NCI-H748 (cell line): Measurements from ENCODE around the gene NNMT.
A peak's percentile ranks its signal among the peaks of the same experiment; 100 is the strongest.

Source experiments
- DNase-seq: peaks from one replicate; lab custom pipeline; 2025; ENCODE audit not compliant: unreplicated experiment; lab: John Stamatoyannopoulos, UW

NNMT gene

DNA sequence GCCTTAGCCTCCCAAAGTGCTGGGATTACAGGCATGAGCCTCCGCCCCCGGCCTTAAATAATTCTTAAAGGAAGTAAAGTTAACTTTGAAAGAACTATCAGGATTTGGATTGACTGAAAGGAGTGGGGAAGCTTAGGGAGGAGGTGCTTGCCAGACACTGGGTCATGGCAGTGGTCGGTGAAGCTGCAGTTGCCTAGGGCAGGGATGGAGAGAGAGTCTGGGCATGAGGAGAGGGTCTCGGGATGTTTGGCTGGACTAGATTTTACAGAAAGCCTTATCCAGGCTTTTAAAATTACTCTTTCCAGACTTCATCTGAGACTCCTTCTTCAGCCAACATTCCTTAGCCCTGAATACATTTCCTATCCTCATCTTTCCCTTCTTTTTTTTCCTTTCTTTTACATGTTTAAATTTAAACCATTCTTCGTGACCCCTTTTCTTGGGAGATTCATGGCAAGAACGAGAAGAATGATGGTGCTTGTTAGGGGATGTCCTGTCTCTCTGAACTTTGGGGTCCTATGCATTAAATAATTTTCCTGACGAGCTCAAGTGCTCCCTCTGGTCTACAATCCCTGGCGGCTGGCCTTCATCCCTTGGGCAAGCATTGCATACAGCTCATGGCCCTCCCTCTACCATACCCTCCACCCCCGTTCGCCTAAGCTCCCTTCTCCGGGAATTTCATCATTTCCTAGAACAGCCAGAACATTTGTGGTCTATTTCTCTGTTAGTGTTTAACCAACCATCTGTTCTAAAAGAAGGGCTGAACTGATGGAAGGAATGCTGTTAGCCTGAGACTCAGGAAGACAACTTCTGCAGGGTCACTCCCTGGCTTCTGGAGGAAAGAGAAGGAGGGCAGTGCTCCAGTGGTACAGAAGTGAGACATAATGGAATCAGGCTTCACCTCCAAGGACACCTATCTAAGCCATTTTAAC lies at the start of gene NNMT:
NNMT (plus strand) TSS at position 724 of the 929 bp plus-strand sequence; CDS start at position 882, 158 bp downstream.
- no peak for DNase-seq

- DNase-seq: no peak
Observed at GRCh38 chr11:114247070-114247789, 49.0 kb upstream of the NNMT start.

DNA sequence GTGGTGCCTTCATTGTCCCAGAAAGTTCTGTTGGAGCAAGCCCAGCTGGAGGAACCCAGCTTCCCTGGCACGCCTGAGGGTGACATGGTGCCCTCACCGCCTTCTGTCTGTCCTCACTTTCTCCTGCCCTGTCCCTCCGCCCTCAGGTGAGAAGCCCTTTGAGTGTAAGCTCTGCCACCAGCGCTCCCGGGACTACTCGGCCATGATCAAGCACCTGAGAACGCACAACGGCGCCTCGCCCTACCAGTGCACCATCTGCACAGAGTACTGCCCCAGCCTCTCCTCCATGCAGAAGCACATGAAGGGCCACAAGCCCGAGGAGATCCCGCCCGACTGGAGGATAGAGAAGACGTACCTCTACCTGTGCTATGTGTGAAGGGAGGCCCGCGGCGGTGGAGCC lies 46.0 kb upstream of the NNMT start:
- no peak for DNase-seq

DNA sequence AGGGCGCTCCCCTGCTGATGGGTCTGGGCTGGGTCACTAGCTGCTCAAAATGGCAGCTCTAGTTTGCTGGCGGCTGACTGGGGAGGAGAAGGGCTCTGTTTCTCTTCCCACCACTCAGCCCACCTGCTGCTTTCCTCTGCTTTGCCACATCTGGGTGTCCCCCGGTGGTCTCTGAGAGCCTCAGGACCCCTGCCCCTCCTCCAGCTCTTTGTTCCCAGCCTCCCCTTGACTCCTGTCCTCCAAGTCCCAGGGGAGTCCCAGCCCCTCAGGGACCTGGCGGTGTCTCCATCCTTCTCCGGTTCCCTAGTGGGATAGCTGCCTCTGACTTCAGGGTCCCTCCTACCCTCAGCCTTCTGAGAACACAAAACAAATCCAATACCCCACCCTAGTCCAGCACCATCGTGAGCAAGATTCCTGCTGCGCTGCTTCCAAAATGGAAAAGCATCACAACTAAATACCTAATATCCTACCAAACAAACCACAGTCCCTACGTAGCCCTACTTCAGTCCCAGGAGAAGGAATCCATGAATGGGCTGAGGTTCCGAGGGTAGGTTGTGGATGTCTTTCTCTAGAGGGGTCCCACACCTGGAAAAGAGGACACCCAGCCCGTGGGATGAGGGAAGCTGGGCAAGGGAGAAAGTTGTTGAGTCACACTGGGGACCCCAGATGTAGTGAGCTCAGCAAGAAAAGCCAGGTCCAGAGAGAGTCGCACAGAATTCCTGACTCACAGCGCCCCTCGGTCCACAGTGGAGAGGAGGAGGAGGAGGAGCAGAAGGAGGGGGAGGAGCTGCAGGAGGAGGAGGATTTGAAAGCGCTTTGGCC lies 45.0 kb upstream of the NNMT start:
- DNase-seq: no peak

- DNase-seq: no peak
Observed at GRCh38 chr11:114251815-114252337, 44.3 kb upstream of the NNMT start.

DNA sequence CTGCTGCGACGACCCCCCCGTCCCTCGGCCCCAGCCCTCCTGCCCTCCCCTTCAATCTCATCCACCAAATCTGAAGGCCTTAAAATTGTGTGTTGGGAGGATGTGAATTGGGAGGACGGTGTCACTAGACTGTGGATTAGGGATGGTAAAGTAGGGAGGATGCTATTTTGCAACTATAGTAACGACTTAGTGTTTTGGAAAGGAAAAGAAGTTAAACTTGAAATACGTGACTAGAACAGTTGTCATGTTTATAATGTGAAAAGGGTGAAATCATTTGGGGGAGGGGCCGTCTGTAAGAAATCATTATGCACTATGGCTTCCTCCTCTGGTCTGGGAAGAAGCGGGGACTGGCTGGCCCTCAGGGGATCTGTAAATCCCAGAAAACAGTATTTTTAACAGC lies 43.4 kb upstream of the NNMT start:
- no peak for DNase-seq

- no peak for DNase-seq
Observed at GRCh38 chr11:114253771-114254170, 42.4 kb upstream of the NNMT start.

- no peak for DNase-seq
Observed at GRCh38 chr11:114254571-114255146, 41.5 kb upstream of the NNMT start.

DNA sequence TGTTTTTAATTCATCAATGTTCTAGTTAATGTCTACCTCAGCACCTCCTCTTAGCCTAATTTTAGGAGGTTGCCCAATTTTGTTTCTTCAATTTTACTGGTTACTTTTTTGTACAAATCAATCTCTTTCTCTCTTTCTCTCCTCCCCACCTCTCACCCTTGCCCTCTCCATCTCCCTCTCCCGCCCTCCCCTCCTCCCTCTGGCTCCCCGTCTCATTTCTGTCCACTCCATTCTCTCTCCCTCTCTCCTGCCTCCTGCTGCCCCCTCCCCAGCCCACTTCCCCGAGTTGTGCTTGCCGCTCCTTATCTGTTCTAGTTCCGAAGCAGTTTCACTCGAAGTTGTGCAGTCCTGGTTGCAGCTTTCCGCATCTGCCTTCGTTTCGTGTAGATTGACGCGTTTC lies 40.9 kb upstream of the NNMT start:
- no peak for DNase-seq

GRCh38 chr11:114256176-114256966 lies 39.8 kb upstream of the NNMT start:
- no peak for DNase-seq

- DNase-seq: no peak
Observed at GRCh38 chr11:114256967-114257286, 39.3 kb upstream of the NNMT start.

DNA sequence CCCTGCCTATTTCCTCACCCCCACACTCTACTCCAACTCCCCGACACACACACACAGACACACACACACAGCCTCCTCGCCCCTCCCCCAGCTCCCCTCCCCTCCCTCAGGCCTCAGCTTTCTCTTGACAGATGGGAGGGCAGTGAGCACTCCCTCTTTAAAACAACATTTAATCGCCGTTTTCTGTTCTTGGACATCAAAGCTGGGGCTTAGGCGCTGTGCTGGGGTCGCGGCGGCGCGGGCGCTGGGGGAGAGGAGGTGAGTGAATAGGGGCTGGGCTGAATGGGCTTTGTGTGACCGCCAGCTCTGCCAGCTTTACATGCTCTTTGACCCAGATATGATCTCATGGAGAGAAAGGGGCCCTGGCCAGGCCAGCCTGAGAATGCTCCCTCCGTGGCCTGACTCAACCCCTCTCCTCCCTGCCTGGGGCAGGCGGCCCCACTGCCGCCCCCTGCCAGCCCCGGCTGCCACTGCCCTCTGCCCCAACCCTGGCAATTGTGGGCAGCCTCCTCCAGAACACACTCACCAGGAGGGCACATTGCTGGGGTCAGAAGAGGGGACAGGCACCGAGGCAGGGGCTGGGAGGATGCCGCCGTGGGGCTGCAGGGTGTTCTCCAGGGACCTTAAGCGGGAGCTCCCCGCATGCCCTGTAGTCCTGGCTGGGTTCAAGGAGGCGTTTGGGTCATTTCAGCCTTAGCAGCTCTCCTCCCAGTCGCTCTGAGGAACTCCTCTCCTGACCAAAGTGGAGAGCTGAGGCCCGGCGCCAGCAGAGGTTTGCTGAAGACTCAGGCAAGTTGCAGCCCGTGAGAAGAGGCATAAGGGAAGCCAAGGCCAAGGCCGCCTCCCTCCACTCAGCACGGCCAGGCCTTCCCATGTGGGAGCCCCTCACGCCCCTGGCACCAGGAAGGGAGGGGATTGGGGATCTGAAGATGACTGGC lies 38.3 kb upstream of the NNMT start:
- DNase-seq: peak; percentile 21

DNA sequence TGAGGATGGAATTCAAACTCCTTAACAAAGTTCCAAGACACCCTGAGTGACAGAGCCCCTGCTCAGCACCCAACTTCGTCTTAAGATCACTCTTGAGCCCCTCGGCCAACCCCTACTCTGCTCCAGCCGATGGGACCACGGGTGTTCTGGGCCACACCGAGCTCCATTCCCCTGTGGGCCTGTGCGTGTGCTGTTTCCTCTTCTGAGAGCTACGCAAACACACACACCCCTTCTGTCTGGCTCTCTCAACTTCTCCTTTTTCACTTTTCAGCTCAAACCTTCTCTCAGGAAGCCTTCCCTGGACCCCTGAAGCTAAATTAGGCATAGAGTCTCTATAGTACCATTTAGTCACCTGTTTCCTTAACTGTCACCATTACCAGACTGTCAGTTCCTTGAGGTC lies 37.5 kb upstream of the NNMT start:
- DNase-seq: no peak

DNA sequence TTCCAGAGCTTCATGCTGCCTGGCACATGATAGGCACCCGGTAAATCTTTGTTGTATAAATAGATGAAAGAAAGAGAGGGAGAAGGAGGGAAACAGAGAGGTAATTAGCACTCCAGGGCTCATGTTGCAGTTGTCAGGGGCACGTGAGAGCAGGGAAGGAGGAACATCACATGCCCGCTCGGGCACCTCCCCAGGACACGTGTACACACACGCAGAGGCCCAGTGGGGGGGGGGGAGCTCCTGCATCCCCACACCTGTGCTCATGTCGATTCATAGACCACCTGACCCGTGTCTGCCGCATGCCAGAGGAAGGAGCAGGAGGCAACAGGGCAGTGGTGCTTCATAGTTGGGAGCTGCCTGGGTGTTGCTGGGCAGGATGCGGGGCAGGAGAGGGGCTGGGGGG lies 37.1 kb upstream of the NNMT start:
- peak; percentile 72 for DNase-seq

DNA sequence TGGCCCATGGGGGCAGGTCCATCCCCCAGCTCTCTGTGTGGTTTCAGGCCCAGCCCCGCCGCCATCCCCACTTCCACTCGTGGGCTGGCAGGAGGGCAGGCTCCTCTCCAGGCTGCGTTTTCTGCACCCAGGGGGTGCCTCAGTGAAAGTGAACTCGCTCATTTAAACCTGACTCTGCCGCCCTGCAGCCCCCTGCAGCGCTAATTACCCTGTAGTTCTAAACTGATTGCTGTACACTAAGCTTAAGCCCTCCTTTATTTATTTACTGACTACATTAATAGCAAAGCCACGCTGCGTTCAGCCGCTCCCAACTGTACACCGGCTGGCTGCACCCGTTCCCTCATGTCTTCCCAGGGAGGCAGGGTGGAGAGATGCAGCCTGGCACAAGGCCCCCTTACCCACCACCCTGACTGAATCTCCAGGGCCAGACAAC lies 36.6 kb upstream of the NNMT start:
- peak; percentile 84 for DNase-seq

DNA sequence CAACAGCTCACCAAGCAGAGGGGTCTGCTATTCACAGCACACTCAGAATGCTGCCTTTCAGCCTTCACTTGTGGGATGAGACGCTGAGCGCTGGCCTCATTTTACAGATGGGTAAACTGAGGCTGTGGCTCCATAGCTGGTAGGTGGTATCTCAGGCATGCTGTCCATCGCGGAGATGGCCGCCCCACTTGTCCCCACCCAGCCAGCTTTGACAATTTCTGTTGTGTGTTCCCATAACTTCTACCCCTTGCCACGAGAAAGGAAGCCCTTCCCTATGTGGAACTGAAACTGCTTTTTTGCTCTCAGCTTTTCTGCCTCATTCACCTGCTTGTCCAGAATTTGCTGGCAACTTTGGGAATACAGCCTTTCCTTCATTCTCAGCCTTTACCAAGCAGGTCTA lies 36.1 kb upstream of the NNMT start:
- no peak for DNase-seq

GRCh38 chr11:114260483-114260882 lies 35.7 kb upstream of the NNMT start:
- no peak for DNase-seq

- no peak for DNase-seq
Observed at GRCh38 chr11:114261791-114262190, 34.4 kb upstream of the NNMT start.
